Measurements from ENCODE around the gene MFSD12. TPM values are rescaled to one million over a fixed set of nuclear protein-coding genes. Genes with fewer than 3 reads are reported as not detected.
"Not testable (repeated sequence)": the region's sequence is repeated elsewhere in the genome, so short reads cannot be mapped to it uniquely, and the experiment has no call there.

MFSD12 gene
- total and polyA plus RNA-seq, 2 donors (not counting 3 experiments of a cell fraction or from before 2014, with no cell fraction given) = 51.7 to 78.9 TPM

DNA sequence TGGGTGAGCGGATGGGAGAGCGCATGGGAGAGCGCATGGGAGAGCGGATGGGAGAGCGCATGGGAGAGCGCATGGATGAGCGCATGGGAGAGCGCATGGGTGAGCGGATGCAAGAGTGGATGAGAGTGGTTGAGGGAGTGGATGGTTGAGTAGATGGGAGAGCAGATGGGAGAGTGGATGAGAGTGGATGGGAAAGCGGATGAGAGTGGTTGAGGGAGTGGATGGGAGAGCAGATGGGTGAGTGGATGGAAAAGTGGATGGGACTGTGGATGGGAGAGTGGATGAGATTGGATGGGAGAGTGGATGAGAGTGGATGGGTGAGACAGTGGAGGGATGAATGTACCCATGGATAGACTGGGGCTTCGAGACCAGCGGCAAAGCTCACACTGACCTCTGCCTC, 27.0 kb downstream of the MFSD12 start:
- TF ChIP-seq POLR2AphosphoS5 (IDR thresholded peaks at IDR 0.05; ENCODE audit: insufficient read depth, low read depth, low read length) (no peak), POLR2A (IDR thresholded peaks at IDR 0.05; ENCODE audit: low read depth, low read length) (no peak), GATA2 (IDR thresholded peaks at IDR 0.05; ENCODE audit: insufficient read depth, insufficient read length, low read depth, low read length) (no peak), MYC (IDR thresholded peaks at IDR 0.05; ENCODE audit: low read depth, low read length) (no peak), JUN (IDR thresholded peaks at IDR 0.05; ENCODE audit: borderline replicate concordance, insufficient read depth, insufficient read length, low read depth) (no peak), EZH2 (IDR thresholded peaks at IDR 0.05; ENCODE audit: borderline replicate concordance, low read depth, low read length, severe bottlenecking) (no peak)
- TF ChIP-seq, protein P1, sequence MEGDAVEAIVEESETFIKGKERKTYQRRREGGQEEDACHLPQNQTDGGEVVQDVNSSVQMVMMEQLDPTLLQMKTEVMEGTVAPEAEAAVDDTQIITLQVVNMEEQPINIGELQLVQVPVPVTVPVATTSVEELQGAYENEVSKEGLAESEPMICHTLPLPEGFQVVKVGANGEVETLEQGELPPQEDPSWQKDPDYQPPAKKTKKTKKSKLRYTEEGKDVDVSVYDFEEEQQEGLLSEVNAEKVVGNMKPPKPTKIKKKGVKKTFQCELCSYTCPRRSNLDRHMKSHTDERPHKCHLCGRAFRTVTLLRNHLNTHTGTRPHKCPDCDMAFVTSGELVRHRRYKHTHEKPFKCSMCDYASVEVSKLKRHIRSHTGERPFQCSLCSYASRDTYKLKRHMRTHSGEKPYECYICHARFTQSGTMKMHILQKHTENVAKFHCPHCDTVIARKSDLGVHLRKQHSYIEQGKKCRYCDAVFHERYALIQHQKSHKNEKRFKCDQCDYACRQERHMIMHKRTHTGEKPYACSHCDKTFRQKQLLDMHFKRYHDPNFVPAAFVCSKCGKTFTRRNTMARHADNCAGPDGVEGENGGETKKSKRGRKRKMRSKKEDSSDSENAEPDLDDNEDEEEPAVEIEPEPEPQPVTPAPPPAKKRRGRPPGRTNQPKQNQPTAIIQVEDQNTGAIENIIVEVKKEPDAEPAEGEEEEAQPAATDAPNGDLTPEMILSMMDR (IDR thresholded peaks at IDR 0.05; ENCODE audit: extremely low read depth in 1 of 2, insufficient read depth in 1 of 2, low read depth in 1 of 2, low read length in 2 of 2) = no peak
- TF ChIP-seq, protein P2, sequence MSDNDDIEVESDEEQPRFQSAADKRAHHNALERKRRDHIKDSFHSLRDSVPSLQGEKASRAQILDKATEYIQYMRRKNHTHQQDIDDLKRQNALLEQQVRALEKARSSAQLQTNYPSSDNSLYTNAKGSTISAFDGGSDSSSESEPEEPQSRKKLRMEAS (IDR thresholded peaks at IDR 0.05; ENCODE audit: insufficient read depth, insufficient read length) = no peak
- POLR2A ChIA-PET = no interaction called here
- H3K4me3 ChIP-seq (replicated peaks in 1 of 3; ENCODE audit: insufficient read depth in 1 of 3, low read depth in 1 of 3, low read length in 3 of 3) = no peak overlapping the region
- intact Hi-C loops (cut with micrococcal nuclease) (no loop called here), dilution Hi-C loops (cut with MboI; ENCODE audit: extremely low pct_ligation_motif_present, low sequenced_read_pairs) (no loop called here)
- no peaks in the 10 kb centered on the region for H3K4me1 ChIP-seq (ENCODE audit: control insufficient read depth, extremely low read depth, insufficient read depth, low read length)
- DNase-seq (ENCODE audit: low read depth, low spot score) = no peak
- no peaks in the 10 kb centered on the region for H3K27me3 ChIP-seq (ENCODE audit: control insufficient read depth in 2 of 2, insufficient read depth in 2 of 2, low read length in 2 of 2)
- CTCF ChIA-PET = no interaction called here
- no peak overlapping the region for H3K9ac ChIP-seq (replicated peaks; ENCODE audit: extremely low read depth, insufficient read depth, low read length)
- no peaks in the 10 kb centered on the region for H3K79me2 ChIP-seq (ENCODE audit: control insufficient read depth, insufficient read depth, low read length)
- peaks cover 9 to 58% of the 10 kb centered on the region in 2 experiments for H3K36me3 ChIP-seq (ENCODE audit: control insufficient read depth in 2 of 2, extremely low read depth in 1 of 2, insufficient read depth in 2 of 2, low read length in 2 of 2)
- H3K9me1 ChIP-seq (replicated peaks; ENCODE audit: control insufficient read depth, extremely low read depth, insufficient read depth, low read length) = no peaks in the 10 kb centered on the region
- H3K9me3 ChIP-seq (replicated peaks; ENCODE audit: control insufficient read depth, insufficient read depth, low read length) = no peaks in the 10 kb centered on the region
- no peak overlapping the region for H3K27ac ChIP-seq (ENCODE audit: insufficient read depth, low read depth, low read length)
- no peaks in the 10 kb centered on the region for H4K20me1 ChIP-seq (replicated peaks; ENCODE audit: control insufficient read depth, extremely low read depth, insufficient read depth, low read length)
- BruUV-seq (replicated peaks) = no TSS peak
- no peak for FAIRE-seq
- no peak overlapping the region for H2AFZ ChIP-seq (ENCODE audit: low read depth, low read length)
- H3K4me2 ChIP-seq (ENCODE audit: insufficient read depth, low read length) = no peak overlapping the region

DNA sequence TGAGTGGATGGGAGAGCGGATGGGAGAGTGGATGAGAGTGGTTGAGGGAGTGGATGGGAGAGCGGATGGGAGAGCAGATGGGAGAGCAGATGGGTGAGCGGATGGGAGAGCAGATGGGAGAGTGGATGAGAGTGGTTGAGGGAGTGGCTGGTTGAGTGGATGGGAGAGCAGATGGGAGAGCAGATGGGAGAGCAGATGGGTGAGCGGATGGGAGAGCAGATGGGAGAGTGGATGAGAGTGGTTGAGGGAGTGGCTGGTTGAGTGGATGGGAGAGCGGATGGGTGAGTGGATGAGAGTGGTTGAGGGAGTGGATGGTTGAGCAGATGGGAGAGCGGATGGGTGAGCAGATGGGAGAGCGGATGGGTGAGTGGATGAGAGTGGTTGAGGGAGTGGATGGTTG, 28.1 kb downstream of the MFSD12 start:
- POLR2A ChIA-PET; FAIRE-seq; BruUV-seq (replicated peaks); CTCF ChIA-PET; H4K20me1 ChIP-seq (replicated peaks; ENCODE audit: control insufficient read depth, extremely low read depth, insufficient read depth, low read length); dilution Hi-C loops (cut with MboI; ENCODE audit: extremely low pct_ligation_motif_present, low sequenced_read_pairs); H3K9ac ChIP-seq (replicated peaks; ENCODE audit: extremely low read depth, insufficient read depth, low read length); H3K4me1 ChIP-seq (ENCODE audit: control insufficient read depth, extremely low read depth, insufficient read depth, low read length); H3K27me3 ChIP-seq (ENCODE audit: control insufficient read depth in 2 of 2, insufficient read depth in 2 of 2, low read length in 2 of 2); H2AFZ ChIP-seq (ENCODE audit: low read depth, low read length); H3K9me3 ChIP-seq (replicated peaks; ENCODE audit: control insufficient read depth, insufficient read depth, low read length); DNase-seq (ENCODE audit: low read depth, low spot score); intact Hi-C loops (cut with micrococcal nuclease); H3K4me3 ChIP-seq (replicated peaks in 1 of 3; ENCODE audit: insufficient read depth in 1 of 3, low read depth in 1 of 3, low read length in 3 of 3); H3K27ac ChIP-seq (ENCODE audit: insufficient read depth, low read depth, low read length); H3K9me1 ChIP-seq (replicated peaks; ENCODE audit: control insufficient read depth, extremely low read depth, insufficient read depth, low read length); H3K4me2 ChIP-seq (ENCODE audit: insufficient read depth, low read length); H3K79me2 ChIP-seq (ENCODE audit: control insufficient read depth, insufficient read depth, low read length): not testable (repeated sequence)
- peaks cover 9 to 57% of the 10 kb centered on the region in 2 experiments for H3K36me3 ChIP-seq (ENCODE audit: control insufficient read depth in 2 of 2, extremely low read depth in 1 of 2, insufficient read depth in 2 of 2, low read length in 2 of 2)

Data from endothelial cell of umbilical vein (primary cell).